Tongue (tissue), 2 donors: ENCODE data around the gene OR1E2. TPM values are rescaled to one million over a fixed set of nuclear protein-coding genes. Genes with fewer than 3 reads are reported as not detected.
"Not testable (repeated sequence)": the region's sequence is repeated elsewhere in the genome, so short reads cannot be mapped to it uniquely, and the experiment has no call there.

ENCODE experiments used
- DNase-seq: peaks from one replicate; pipeline ENCODE4 v3.0.0-alpha.2; 2015
- total RNA-seq: library from RNA; depleted of rRNA; stranded (reverse); fragments of >200 nt; gene quantifications from one replicate; pipeline ENCODE4 v1.2.3, GENCODE V29; 2014

Gene OR1E2
- total RNA-seq, 1 donor from 2014 or later: not detected

DNA sequence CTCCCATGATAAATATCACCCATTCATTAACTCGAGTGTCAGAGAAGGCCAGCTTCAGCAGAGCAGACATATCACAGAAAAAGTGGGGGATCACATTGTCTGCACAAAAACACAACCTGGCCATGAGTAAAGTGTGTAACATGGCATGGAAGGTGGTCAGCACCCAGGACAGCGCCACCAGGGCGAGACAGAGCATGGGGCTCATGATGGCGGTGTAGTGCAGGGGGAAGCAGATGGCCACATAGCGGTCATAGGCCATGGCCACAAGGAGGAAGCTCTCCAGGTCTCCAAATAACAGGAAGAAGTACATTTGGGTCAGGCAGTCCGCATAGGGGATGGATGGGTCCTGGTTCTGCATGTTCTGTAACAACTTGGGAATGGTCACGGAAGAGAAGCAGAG lies 35.8 kb downstream of the OR1E2 start:
- not testable (repeated sequence) for DNase-seq

DNA sequence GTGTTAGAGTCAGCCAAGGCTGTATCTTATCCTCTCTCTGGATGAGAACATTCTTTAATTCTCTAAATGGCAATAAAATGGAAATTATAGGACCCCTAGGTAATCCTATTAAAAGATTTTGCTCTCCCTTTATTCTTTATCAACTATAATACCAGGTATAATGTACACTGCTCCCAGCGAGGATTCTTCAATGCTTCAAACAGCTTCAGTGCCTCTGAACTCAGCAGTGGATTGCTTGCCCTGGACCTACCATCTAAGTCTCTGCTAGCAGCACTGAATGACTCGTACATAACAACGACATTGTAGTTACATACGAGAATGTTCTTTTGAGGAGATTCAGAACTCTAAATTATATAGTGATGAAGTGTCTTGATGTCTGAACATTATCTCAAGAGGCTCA lies 43.9 kb downstream of the OR1E2 start:
- no peak for DNase-seq

DNA sequence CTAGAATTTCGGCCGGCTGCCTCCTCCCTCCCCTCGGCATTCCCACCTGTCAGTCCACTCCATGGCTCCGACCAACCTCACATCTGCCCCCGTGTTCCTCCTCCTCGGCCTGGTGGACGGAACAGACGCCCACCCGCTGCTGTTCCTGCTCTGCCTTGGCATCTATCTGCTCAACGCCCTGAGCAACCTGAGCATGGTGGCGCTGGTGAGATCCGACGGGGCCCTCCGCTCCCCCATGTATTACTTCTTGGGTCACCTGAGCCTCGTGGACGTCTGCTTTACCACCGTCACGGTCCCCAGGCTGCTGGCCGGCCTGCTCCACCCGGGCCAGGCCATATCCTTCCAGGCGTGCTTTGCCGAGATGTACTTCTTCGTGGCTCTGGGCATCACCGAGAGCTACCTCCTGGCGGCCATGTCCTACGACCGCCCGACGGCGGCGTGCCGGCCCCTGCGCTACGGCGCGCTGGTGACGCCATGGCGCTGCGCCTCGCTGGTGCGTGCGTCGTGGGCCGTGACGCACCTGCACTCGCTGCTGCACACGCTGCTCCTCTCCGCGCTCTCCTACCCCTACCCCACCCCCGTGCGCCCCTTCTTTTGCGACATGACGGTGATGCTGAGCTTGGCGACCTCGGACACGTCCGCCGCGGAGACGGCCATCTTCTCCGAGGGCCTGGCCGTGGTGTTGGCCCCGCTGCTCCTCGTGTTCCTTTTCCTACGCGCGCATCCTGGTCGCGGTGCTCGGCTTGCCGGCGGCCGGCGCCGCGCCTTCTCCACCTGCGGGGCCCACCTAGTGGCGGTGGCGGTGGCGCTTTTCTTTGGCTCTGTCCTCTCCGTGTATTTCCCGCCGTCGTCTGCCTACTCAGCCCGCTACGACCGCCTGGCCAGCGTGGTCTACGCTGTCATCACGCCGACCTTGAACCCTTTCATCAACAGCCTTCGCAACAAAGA lies 47.5 kb downstream of the OR1E2 start, which contains the start of gene OR3A2:
OR3A2 (minus strand) TSS at position 440 of the 948 bp plus-strand sequence.
- DNase-seq: peak; percentile 1

Other genes starting within 250 kb of the OR1E2 start
- gene OR1A2, start 236.3 kb downstream of the OR1E2 start, total RNA-seq: not detected
- not detected for gene OR1A1, start 226.2 kb downstream of the OR1E2 start, total RNA-seq
- gene OR3A1, start 135.5 kb downstream of the OR1E2 start, total RNA-seq: 0.72 TPM
- 0.31 TPM for gene OR3A2, start 47.5 kb downstream of the OR1E2 start, total RNA-seq
- not detected for gene OR1E1, start 35.4 kb downstream of the OR1E2 start, total RNA-seq
- not detected for gene OR3A3, start 22.5 kb downstream of the OR1E2 start, total RNA-seq
- gene SPATA22, start 38.0 kb upstream of the OR1E2 start, total RNA-seq: not detected
- gene ASPA, start 42.2 kb upstream of the OR1E2 start, total RNA-seq: 4.4 TPM
- gene TRPV3, start 124.0 kb upstream of the OR1E2 start, total RNA-seq: 1.8 TPM
- 8.2 TPM for gene TRPV1, start 175.6 kb upstream of the OR1E2 start, total RNA-seq
- 15.3 TPM for gene SHPK, start 202.4 kb upstream of the OR1E2 start, total RNA-seq
- 14.7 TPM for gene CTNS, start 202.9 kb upstream of the OR1E2 start, total RNA-seq
- gene TAX1BP3, start 234.7 kb upstream of the OR1E2 start, total RNA-seq: 53.7 TPM
- gene EMC6, start 235.0 kb upstream of the OR1E2 start, total RNA-seq: 14.7 TPM